Adrenal gland (tissue), 5 donors: ENCODE measurements around the gene CTTNBP2NL.

ENCODE experiments used
- CTCF ChIP-seq, 6 experiments: fragments of 450-650 bp in 4 of 6; fragments of 200-600 bp in 2 of 6; sonication (generic) in 1 of 6; IDR thresholded peaks; 1 replicate in 5 of 6; 2 replicates in 1 of 6; pipeline versions ENCODE4 v1.5.1 to v1.8.0; 2016 to 2021; ENCODE audit warnings: antibody characterized with exemption in 6 of 6, mild to moderate bottlenecking in 2 of 6, moderate library complexity in 1 of 6
- POLR2A ChIP-seq, 2 donors: fragments of 450-650 bp; IDR thresholded peaks; one replicate each; pipeline ENCODE4 v1.6.1; 2017; ENCODE audit warnings: antibody characterized with exemption in 2 of 2, mild to moderate bottlenecking in 2 of 2, moderate library complexity in 1 of 2
- donor health status: DM: no; HTN: no; CAD: no.

GRCh38 chr1:112454316-112454715, 58.3 kb downstream of the CTTNBP2NL start:
- no peak for TF ChIP-seq CTCF (IDR thresholded peaks at IDR 0.05)
- no peak for TF ChIP-seq POLR2A (IDR thresholded peaks at IDR 0.05)
